ENCODE data around the gene NLGN1.

The NLGN1 gene

DNA sequence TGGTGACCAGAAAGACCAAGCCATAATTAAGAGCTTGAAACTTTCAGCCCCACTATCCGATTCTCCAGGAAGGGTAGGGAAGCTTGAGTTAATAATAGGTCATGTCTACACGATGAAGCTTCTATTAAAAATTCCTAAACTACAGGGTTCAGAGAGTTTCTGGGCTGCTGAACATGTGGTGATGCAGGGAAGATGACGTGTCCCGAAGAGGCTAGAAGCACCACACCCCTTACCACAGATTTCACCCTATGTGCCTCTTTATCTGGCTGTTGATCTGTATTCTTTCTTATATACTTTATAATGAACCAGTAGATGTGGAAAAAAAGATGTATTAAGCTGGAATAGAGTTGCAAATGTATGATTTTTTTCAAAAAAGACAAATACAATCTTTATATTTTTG lies 473.4 kb downstream of the NLGN1 start:
- Histone ChIP-seq H3K14ac (ENCODE audit: low read length) (no peak overlapping the region), H4K8ac (ENCODE audit: low read depth, low read length) (no peak overlapping the region), H3K9ac (ENCODE audit: low read length) (no peak overlapping the region), H3K4ac (ENCODE audit: low read depth, low read length) (no peak overlapping the region), H4K12ac (ENCODE audit: low read depth, low read length) (no peak overlapping the region), H3K9me3 (ENCODE audit: insufficient read depth, low read depth, low read length) (no peaks in the 10 kb centered on the region), H3K23ac (ENCODE audit: low read length) (no peak overlapping the region), H3K36me3 (ENCODE audit: control insufficient read depth in 1 of 2, insufficient read depth in 2 of 2, low read length in 2 of 2) (no peaks in the 10 kb centered on the region), H3K79me1 (ENCODE audit: low read length) (no peaks in the 10 kb centered on the region), H3K4me1 (ENCODE audit: control insufficient read depth in 1 of 2, insufficient read depth in 2 of 2, low read length in 2 of 2) (no peaks in the 10 kb centered on the region), H2BK5ac (ENCODE audit: low read depth, low read length, poor library complexity) (no peak overlapping the region), H2AK5ac (ENCODE audit: low read length) (no peak overlapping the region), H3K18ac (ENCODE audit: low read length) (no peak overlapping the region), H3K4me3 (ENCODE audit: low read depth, low read length) (no peak overlapping the region), H3K79me2 (ENCODE audit: control insufficient read depth, insufficient read depth, low read length, poor library complexity) (no peaks in the 10 kb centered on the region), H2BK12ac (ENCODE audit: low read length) (no peak overlapping the region), H3K27ac (ENCODE audit: low read depth, low read length) (no peak overlapping the region), H4K91ac (ENCODE audit: low read depth, low read length) (no peak overlapping the region), H3K27me3 (ENCODE audit: insufficient read depth, low read length) (no peaks in the 10 kb centered on the region), H3K4me2 (ENCODE audit: low read length) (no peak overlapping the region), H2BK120ac (ENCODE audit: insufficient read depth, low read length, poor library complexity) (no peak overlapping the region), H2AFZ (ENCODE audit: insufficient read depth, low read length, poor library complexity) (no peak overlapping the region)
- DNase-seq = no peak
- WGBS (ENCODE audit: extremely low coverage, insufficient coverage, insufficient read length) = no CpG with 5 or more reads among the region's 4 CpGs

DNA sequence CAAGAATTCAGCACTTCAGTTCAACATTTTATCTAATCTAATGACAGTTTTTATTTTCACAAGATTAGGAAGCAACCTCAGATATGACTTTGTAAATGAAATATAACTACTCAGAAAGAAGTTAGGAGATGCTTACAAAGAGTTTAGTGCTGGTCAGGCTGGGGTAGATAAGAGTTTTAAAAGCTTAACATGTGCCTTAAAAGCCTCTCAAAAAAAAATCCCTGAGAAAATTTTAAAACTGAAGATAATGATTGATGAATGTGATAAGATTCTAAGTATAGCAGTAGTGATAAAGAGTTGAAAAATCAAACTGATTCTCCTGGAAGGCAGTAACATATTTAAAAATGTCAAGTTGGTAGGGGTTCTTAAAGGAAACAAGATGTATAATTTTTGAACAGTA lies 478.2 kb downstream of the NLGN1 start:
- Histone ChIP-seq H2BK120ac (ENCODE audit: insufficient read depth, low read length, poor library complexity) (no peak overlapping the region), H4K12ac (ENCODE audit: low read depth, low read length) (no peak overlapping the region), H2BK12ac (ENCODE audit: low read length) (no peak overlapping the region), H3K27ac (ENCODE audit: low read depth, low read length) (no peak overlapping the region), H3K36me3 (ENCODE audit: control insufficient read depth in 1 of 2, insufficient read depth in 2 of 2, low read length in 2 of 2) (no peaks in the 10 kb centered on the region), H2AK5ac (ENCODE audit: low read length) (no peak overlapping the region), H2AFZ (ENCODE audit: insufficient read depth, low read length, poor library complexity) (no peak overlapping the region), H3K9me3 (ENCODE audit: insufficient read depth, low read depth, low read length) (no peaks in the 10 kb centered on the region), H2BK5ac (ENCODE audit: low read depth, low read length, poor library complexity) (no peak overlapping the region), H3K18ac (ENCODE audit: low read length) (no peak overlapping the region), H3K4ac (ENCODE audit: low read depth, low read length) (no peak overlapping the region), H3K79me2 (ENCODE audit: control insufficient read depth, insufficient read depth, low read length, poor library complexity) (no peaks in the 10 kb centered on the region), H4K8ac (ENCODE audit: low read depth, low read length) (no peak overlapping the region), H4K91ac (ENCODE audit: low read depth, low read length) (no peak overlapping the region), H3K4me2 (ENCODE audit: low read length) (no peak overlapping the region), H3K9ac (ENCODE audit: low read length) (no peak overlapping the region), H3K23ac (ENCODE audit: low read length) (no peak overlapping the region), H3K27me3 (ENCODE audit: insufficient read depth, low read length) (no peaks in the 10 kb centered on the region), H3K14ac (ENCODE audit: low read length) (no peak overlapping the region), H3K4me1 (ENCODE audit: control insufficient read depth in 1 of 2, insufficient read depth in 2 of 2, low read length in 2 of 2) (no peaks in the 10 kb centered on the region), H3K79me1 (ENCODE audit: low read length) (no peaks in the 10 kb centered on the region), H3K4me3 (ENCODE audit: low read depth, low read length) (no peak overlapping the region)
- no peak for DNase-seq

DNA sequence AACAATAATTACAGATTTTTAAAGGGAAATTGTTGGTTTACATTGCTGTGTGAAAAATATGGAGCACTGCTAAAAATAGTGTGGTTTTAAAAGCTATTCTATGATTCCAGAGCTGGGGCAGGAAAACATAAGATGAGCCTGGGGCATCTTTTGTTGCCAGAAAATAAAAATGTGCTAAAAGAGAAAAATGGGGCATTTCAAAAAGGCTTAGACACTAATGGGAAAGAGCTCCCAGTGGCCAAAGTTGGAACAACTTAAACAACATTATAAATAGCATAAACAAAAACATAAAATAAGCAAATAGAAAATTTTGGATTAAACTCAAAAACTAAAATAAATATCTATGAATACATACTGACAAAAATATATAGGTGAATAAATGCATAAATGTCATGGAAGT lies 478.9 kb downstream of the NLGN1 start:
- Histone ChIP-seq H2AK5ac (ENCODE audit: low read length) (no peak overlapping the region), H3K36me3 (ENCODE audit: control insufficient read depth in 1 of 2, insufficient read depth in 2 of 2, low read length in 2 of 2) (no peaks in the 10 kb centered on the region), H3K9ac (ENCODE audit: low read length) (no peak overlapping the region), H4K91ac (ENCODE audit: low read depth, low read length) (no peak overlapping the region), H3K27me3 (ENCODE audit: insufficient read depth, low read length) (no peaks in the 10 kb centered on the region), H4K8ac (ENCODE audit: low read depth, low read length) (no peak overlapping the region), H3K23ac (ENCODE audit: low read length) (no peak overlapping the region), H2BK12ac (ENCODE audit: low read length) (no peak overlapping the region), H3K79me2 (ENCODE audit: control insufficient read depth, insufficient read depth, low read length, poor library complexity) (no peaks in the 10 kb centered on the region), H3K27ac (ENCODE audit: low read depth, low read length) (no peak overlapping the region), H2BK5ac (ENCODE audit: low read depth, low read length, poor library complexity) (no peak overlapping the region), H3K4me1 (ENCODE audit: control insufficient read depth in 1 of 2, insufficient read depth in 2 of 2, low read length in 2 of 2) (no peaks in the 10 kb centered on the region), H3K18ac (ENCODE audit: low read length) (no peak overlapping the region), H3K9me3 (ENCODE audit: insufficient read depth, low read depth, low read length) (peaks cover 2% of the 10 kb centered on the region), H3K4me2 (ENCODE audit: low read length) (no peak overlapping the region), H3K79me1 (ENCODE audit: low read length) (no peaks in the 10 kb centered on the region), H3K4me3 (ENCODE audit: low read depth, low read length) (no peak overlapping the region), H4K12ac (ENCODE audit: low read depth, low read length) (no peak overlapping the region), H2AFZ (ENCODE audit: insufficient read depth, low read length, poor library complexity) (no peak overlapping the region), H3K14ac (ENCODE audit: low read length) (no peak overlapping the region), H2BK120ac (ENCODE audit: insufficient read depth, low read length, poor library complexity) (no peak overlapping the region), H3K4ac (ENCODE audit: low read depth, low read length) (no peak overlapping the region)
- DNase-seq = peak in 1 of 2 donors; percentile 23

DNA sequence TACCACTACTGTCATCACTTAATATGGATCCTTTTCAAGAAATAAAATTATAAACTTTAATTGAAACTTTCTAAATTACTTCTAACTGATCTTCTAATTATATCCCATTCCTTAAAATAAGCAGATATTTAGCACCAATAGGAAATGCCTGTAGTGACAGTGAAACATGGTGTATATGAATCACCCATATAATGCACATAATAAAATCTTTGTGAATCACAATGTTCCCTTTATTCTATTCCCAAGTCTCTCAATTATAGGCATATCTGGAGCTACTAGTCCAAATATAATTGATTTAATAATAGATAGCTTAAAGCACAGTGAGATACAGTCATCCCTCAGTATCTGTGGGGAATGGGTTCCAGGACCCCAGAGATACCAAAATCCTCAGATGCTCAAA lies 490.3 kb downstream of the NLGN1 start:
- Histone ChIP-seq H3K9ac (ENCODE audit: low read length) (no peak overlapping the region), H2AFZ (ENCODE audit: insufficient read depth, low read length, poor library complexity) (no peak overlapping the region), H3K23ac (ENCODE audit: low read length) (no peak overlapping the region), H3K14ac (ENCODE audit: low read length) (no peak overlapping the region), H3K4me2 (ENCODE audit: low read length) (no peak overlapping the region), H3K4ac (ENCODE audit: low read depth, low read length) (no peak overlapping the region), H3K27me3 (ENCODE audit: insufficient read depth, low read length) (no peaks in the 10 kb centered on the region), H2AK5ac (ENCODE audit: low read length) (no peak overlapping the region), H3K79me2 (ENCODE audit: control insufficient read depth, insufficient read depth, low read length, poor library complexity) (no peaks in the 10 kb centered on the region), H2BK5ac (ENCODE audit: low read depth, low read length, poor library complexity) (no peak overlapping the region), H3K9me3 (ENCODE audit: insufficient read depth, low read depth, low read length) (no peaks in the 10 kb centered on the region), H3K36me3 (ENCODE audit: control insufficient read depth in 1 of 2, insufficient read depth in 2 of 2, low read length in 2 of 2) (no peaks in the 10 kb centered on the region), H4K91ac (ENCODE audit: low read depth, low read length) (no peak overlapping the region), H3K4me3 (ENCODE audit: low read depth, low read length) (no peak overlapping the region), H3K79me1 (ENCODE audit: low read length) (no peaks in the 10 kb centered on the region), H2BK120ac (ENCODE audit: insufficient read depth, low read length, poor library complexity) (no peak overlapping the region), H4K8ac (ENCODE audit: low read depth, low read length) (no peak overlapping the region), H3K27ac (ENCODE audit: low read depth, low read length) (no peak overlapping the region), H3K4me1 (ENCODE audit: control insufficient read depth in 1 of 2, insufficient read depth in 2 of 2, low read length in 2 of 2) (no peaks in the 10 kb centered on the region), H4K12ac (ENCODE audit: low read depth, low read length) (no peak overlapping the region), H2BK12ac (ENCODE audit: low read length) (no peak overlapping the region), H3K18ac (ENCODE audit: low read length) (no peak overlapping the region)
- no peak for DNase-seq

DNA sequence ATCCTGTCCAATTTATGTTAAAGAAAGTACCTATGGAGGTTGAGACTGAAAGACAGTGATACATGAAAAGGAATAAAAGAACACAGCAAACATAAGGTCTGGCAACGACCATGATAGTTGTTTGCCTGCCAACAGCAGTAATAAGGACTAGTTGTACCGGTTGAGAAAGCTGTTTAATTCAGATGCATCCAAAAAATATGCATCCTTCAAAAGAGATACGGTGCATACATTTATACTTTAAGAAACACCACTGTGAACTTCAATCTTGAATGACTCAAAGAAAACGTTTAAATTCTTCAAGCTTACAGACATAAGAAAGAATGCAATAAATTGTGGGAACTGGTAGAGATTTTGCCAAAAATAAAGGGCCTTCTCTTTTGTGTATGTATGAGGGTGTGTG lies 492.1 kb downstream of the NLGN1 start:
- H2AK5ac ChIP-seq (ENCODE audit: low read length) = no peak overlapping the region
- H3K27ac ChIP-seq (ENCODE audit: low read depth, low read length) = no peak overlapping the region
- no peak overlapping the region for H3K23ac ChIP-seq (ENCODE audit: low read length)
- no peaks in the 10 kb centered on the region for H3K27me3 ChIP-seq (ENCODE audit: insufficient read depth, low read length)
- no CpG with 5 or more reads among the region's 4 CpGs for WGBS (ENCODE audit: extremely low coverage, insufficient coverage, insufficient read length)
- no peak for DNase-seq
- no peak overlapping the region for H4K12ac ChIP-seq (ENCODE audit: low read depth, low read length)
- no peaks in the 10 kb centered on the region for H3K36me3 ChIP-seq (ENCODE audit: control insufficient read depth in 1 of 2, insufficient read depth in 2 of 2, low read length in 2 of 2)
- H3K9me3 ChIP-seq (ENCODE audit: insufficient read depth, low read depth, low read length) = no peaks in the 10 kb centered on the region
- no peak overlapping the region for H3K4me2 ChIP-seq (ENCODE audit: low read length)
- H2BK12ac ChIP-seq (ENCODE audit: low read length) = no peak overlapping the region
- H3K18ac ChIP-seq (ENCODE audit: low read length) = no peak overlapping the region
- H3K4me1 ChIP-seq (ENCODE audit: control insufficient read depth in 1 of 2, insufficient read depth in 2 of 2, low read length in 2 of 2) = no peaks in the 10 kb centered on the region
- H4K8ac ChIP-seq (ENCODE audit: low read depth, low read length) = no peak overlapping the region
- H3K9ac ChIP-seq (ENCODE audit: low read length) = no peak overlapping the region
- no peak overlapping the region for H3K4me3 ChIP-seq (ENCODE audit: low read depth, low read length)
- H4K91ac ChIP-seq (ENCODE audit: low read depth, low read length) = no peak overlapping the region
- no peaks in the 10 kb centered on the region for H3K79me2 ChIP-seq (ENCODE audit: control insufficient read depth, insufficient read depth, low read length, poor library complexity)
- H2BK120ac ChIP-seq (ENCODE audit: insufficient read depth, low read length, poor library complexity) = no peak overlapping the region
- H3K79me1 ChIP-seq (ENCODE audit: low read length) = no peaks in the 10 kb centered on the region
- no peak overlapping the region for H2AFZ ChIP-seq (ENCODE audit: insufficient read depth, low read length, poor library complexity)
- no peak overlapping the region for H3K4ac ChIP-seq (ENCODE audit: low read depth, low read length)
- H2BK5ac ChIP-seq (ENCODE audit: low read depth, low read length, poor library complexity) = no peak overlapping the region
- no peak overlapping the region for H3K14ac ChIP-seq (ENCODE audit: low read length)
